ENCODE data around the gene GOLGA5.

GRCh38 chr14:92747701-92748258 is 46.3 kb upstream of the GOLGA5 start:
- no peak for TF ChIP-seq POLR2A (IDR thresholded peaks at IDR 0.05)
- no peak for TF ChIP-seq CTCF (IDR thresholded peaks at IDR 0.05 in 4 of 5, conservative IDR thresholded peaks at IDR 0.05 in 1 of 5)
